Adrenal gland (tissue), 12 donors: ENCODE results near the gene OVOL2. TPM values are rescaled to one million over a fixed set of nuclear protein-coding genes. Genes with fewer than 3 reads are reported as not detected.

ENCODE experiments used
- DNase-seq, 7 donors: peaks; one replicate each; pipeline ENCODE4 v3.0.0-alpha.2; 2019 to 2020
- H3K27ac ChIP-seq, 5 donors: fragments of 200-600 bp; sonication (generic) in 4 of 5; 1 replicate in 3 of 5; 2 replicates in 2 of 5; pipeline versions ENCODE4 v1.5.1 to v1.8.0; 2016 to 2020; ENCODE audit warnings: mild to moderate bottlenecking in 1 of 5
- H3K27me3 ChIP-seq: fragments of 200-600 bp; 2 replicates; pipeline ENCODE4 v1.8.0; 2021
- H3K36me3 ChIP-seq, 2 donors: fragments of 200-600 bp; replicated peaks in 1 of 2; 1 replicate in 1 of 2; 2 replicates in 1 of 2; pipeline versions ENCODE4 v1.5.1 to v1.8.0; 2018 to 2022
- H3K4me1 ChIP-seq, 2 donors: fragments of 200-600 bp; replicated peaks in 1 of 2; 1 replicate in 1 of 2; 2 replicates in 1 of 2; pipeline versions ENCODE4 v1.5.1 to v1.8.0; 2018 to 2021
- H3K4me3 ChIP-seq, 4 donors: fragments of 200-600 bp; sonication (generic) in 3 of 4; one replicate each; pipeline ENCODE4 v1.5.1; 2016 to 2018
- H3K9me3 ChIP-seq, 3 donors: fragments of 200-600 bp; sonication (generic) in 1 of 3; replicated peaks in 1 of 3; 1 replicate in 2 of 3; 2 replicates in 1 of 3; pipeline versions ENCODE4 v1.5.1 to v1.8.0; 2016 to 2021
- POLR2A ChIP-seq, 2 donors: fragments of 450-650 bp; IDR thresholded peaks; one replicate each; pipeline ENCODE4 v1.6.1; 2017; ENCODE audit warnings: antibody characterized with exemption in 2 of 2, mild to moderate bottlenecking in 2 of 2, moderate library complexity in 1 of 2
- WGBS, 4 donors: extraction: QIAGEN DNeasy Blood & Tissue Kit in 2 of 4; methylation state at CpG; one replicate each; pipeline versions ENCODE4 v1.1.5 to v1.1.7; 2013 to 2017; 5-methylcytosine and 5-hydroxymethylcytosine counted together
- intact Hi-C, 2 donors: fragments of 100-400 bp; cut with DNase I; formaldehyde crosslinking; loops; one replicate each; pipeline versions ENCODE4 v1.14.1 to v1.15.0; 2022 to 2023
- polyA plus RNA-seq, 3 donors: library from polyadenylated mRNA; stranded (reverse); fragments of 200-250 nt in 2 of 3; fragments of 350-450 nt in 1 of 3; fragmentation: Illumina TruSeq in 1 of 3; extraction: RNeasy Lipid Tissue Mini Kit (QIAGEN cat#74804) in 1 of 3; gene quantifications; one replicate each; pipeline ENCODE4 v1.2.3, GENCODE V29; 2013 to 2014
- total RNA-seq, 9 donors: library from RNA; depleted of rRNA in 4 of 9; stranded (reverse); fragments of >200 nt in 4 of 9; fragments of 120-200 nt in 1 of 9; fragmentation: NEBNext Ultra II Directional in 1 of 9; extraction: Animal tissue kit (Norgen Biotek cat#: 25700) in 1 of 9; gene quantifications; one replicate each; pipeline versions ENCODE4 v1.1.0 to v1.2.4, GENCODE V29; 2013 to 2023
- TF ChIP-seq, protein P1 (sequence below), 6 experiments: fragments of 450-650 bp in 4 of 6; fragments of 200-600 bp in 2 of 6; sonication (generic) in 1 of 6; IDR thresholded peaks; 1 replicate in 5 of 6; 2 replicates in 1 of 6; pipeline versions ENCODE4 v1.5.1 to v1.8.0; 2016 to 2021; ENCODE audit warnings: antibody characterized with exemption in 6 of 6, mild to moderate bottlenecking in 2 of 6, moderate library complexity in 1 of 6
- donor health status: healthy with polysubstance abuse.
- donor health status: Bipolar disorder and iron deficiency.
- donor health status: DM: yes; HTN: yes; CAD: no.
- donor health status: DM: no; HTN: no; CAD: no.
- donor health status: DM: no; HTN: no; CAD: no.
- donor health status: DM: yes; HTN: yes; CAD: no.

The OVOL2 gene
- total and polyA plus RNA-seq, 12 donors = not detected

DNA sequence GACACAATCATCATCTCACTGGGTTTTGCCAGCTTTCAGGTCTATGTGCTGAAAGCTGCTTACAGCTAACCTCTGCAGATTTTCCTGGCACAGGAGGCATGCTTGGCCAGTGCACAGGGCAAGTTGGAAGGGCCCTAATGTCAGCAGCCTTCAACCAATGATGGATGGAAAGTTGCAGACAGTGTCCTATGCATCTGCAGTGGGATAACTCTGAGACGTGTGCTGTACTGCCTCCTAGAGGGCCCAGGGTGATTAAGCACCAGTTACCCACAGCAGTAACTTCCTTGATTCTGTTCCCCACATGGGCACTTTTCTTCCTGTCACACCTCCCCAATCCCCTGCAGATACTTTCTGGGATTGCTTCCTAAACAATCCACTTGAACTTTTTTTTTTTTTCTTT, 38.6 kb downstream of the OVOL2 start:
- Histone ChIP-seq H3K27me3 (no peaks in the 10 kb centered on the region), H3K36me3 (no peaks in the 10 kb centered on the region), H3K4me3 (no peak overlapping the region), H3K27ac (no peak overlapping the region), H3K4me1 (no peaks in the 10 kb centered on the region), H3K9me3 (no peaks in the 10 kb centered on the region)
- 0 to 27% (median 11%) methylated on average over 1 of the region's 1 CpG for WGBS, 4 donors
- intact Hi-C loops = no loop called here
- DNase-seq = peak in 2 of 7 donors; percentile 16 to 18
- TF ChIP-seq, protein P1, sequence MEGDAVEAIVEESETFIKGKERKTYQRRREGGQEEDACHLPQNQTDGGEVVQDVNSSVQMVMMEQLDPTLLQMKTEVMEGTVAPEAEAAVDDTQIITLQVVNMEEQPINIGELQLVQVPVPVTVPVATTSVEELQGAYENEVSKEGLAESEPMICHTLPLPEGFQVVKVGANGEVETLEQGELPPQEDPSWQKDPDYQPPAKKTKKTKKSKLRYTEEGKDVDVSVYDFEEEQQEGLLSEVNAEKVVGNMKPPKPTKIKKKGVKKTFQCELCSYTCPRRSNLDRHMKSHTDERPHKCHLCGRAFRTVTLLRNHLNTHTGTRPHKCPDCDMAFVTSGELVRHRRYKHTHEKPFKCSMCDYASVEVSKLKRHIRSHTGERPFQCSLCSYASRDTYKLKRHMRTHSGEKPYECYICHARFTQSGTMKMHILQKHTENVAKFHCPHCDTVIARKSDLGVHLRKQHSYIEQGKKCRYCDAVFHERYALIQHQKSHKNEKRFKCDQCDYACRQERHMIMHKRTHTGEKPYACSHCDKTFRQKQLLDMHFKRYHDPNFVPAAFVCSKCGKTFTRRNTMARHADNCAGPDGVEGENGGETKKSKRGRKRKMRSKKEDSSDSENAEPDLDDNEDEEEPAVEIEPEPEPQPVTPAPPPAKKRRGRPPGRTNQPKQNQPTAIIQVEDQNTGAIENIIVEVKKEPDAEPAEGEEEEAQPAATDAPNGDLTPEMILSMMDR (IDR thresholded peaks at IDR 0.05) = peak in 5 of 6 experiments; percentile 15 to 40 (median 32)
- no peak for TF ChIP-seq POLR2A (IDR thresholded peaks at IDR 0.05)

DNA sequence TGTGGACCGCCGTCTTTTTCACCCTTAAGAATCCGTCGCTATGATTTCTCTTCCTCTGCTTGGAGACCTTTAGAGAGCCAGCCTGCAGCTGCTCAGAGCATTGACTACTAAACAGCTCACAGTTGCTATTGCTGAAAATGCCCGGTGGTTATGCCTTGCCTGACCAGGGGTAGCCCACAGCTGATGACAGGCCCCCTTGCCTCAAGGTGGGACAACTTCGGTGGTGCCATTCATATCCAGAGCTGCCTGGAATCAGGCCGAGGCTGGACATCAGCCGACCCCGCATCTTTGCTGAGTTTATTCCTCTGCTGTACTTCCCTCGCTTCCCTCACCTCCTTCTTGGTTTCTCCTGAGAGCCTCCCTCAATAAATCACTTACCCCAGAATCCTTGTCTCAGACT, 39.6 kb downstream of the OVOL2 start:
- Histone ChIP-seq H3K27ac (no peak overlapping the region), H3K4me1 (no peaks in the 10 kb centered on the region), H3K4me3 (no peak overlapping the region), H3K36me3 (no peaks in the 10 kb centered on the region), H3K27me3 (no peaks in the 10 kb centered on the region), H3K9me3 (no peaks in the 10 kb centered on the region)
- TF ChIP-seq, protein P1 (IDR thresholded peaks at IDR 0.05) = no peak
- TF ChIP-seq POLR2A (IDR thresholded peaks at IDR 0.05) = no peak
- DNase-seq = no peak
- intact Hi-C loops = no loop called here
- 76 to 80% (median 79%) methylated on average over 10 of the region's 10 CpGs for WGBS, 4 donors

DNA sequence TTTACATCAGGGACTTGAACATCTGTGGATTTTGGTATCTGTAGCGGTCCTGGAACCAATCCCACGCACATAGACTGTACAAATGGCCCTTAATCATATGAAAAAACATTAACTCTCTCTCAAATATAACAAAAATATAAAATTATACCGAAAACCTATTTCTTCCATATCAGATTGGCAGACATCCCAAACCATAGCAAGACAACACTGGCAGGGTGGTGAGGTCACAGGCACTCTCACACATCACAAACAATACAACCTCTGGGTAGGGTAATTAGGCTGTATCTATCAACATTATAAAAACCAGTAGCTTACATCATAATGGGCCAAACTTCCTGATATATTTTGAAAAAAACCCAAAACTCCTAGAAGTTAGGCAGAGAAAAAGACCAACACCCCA, 40.9 kb downstream of the OVOL2 start:
- WGBS, 4 donors = 53 to 80% (median 67%) methylated on average over 3 of the region's 3 CpGs
- Histone ChIP-seq H3K9me3 (no peaks in the 10 kb centered on the region), H3K4me1 (no peaks in the 10 kb centered on the region), H3K27ac (no peak overlapping the region), H3K4me3 (no peak overlapping the region), H3K36me3 (no peaks in the 10 kb centered on the region), H3K27me3 (no peaks in the 10 kb centered on the region)
- no peak for DNase-seq
- intact Hi-C loops = no loop called here
- no peak for TF ChIP-seq POLR2A (IDR thresholded peaks at IDR 0.05)
- TF ChIP-seq, protein P1 (IDR thresholded peaks at IDR 0.05) = no peak

DNA sequence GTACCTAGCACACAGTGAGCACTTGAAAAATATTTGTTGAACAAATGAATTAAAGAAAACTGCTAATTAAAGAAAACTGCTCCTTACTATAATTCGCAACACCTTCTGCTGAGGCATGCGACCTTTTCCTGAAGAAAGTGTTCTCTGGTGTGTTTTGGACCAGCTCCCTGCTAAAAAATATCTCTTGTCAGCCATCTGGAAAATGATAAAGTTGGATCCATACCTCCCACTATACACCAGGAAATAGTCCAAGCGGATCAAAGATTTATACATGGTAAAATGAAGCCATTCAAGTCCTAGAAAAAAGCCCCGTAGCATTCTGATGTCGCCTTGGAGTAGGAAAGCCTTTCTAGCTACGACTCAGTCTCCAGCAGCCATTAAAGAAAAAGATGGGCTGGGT, 43.3 kb downstream of the OVOL2 start:
- Histone ChIP-seq H3K27me3 (no peaks in the 10 kb centered on the region), H3K27ac (no peak overlapping the region), H3K4me1 (no peaks in the 10 kb centered on the region), H3K9me3 (no peaks in the 10 kb centered on the region), H3K4me3 (no peak overlapping the region), H3K36me3 (no peaks in the 10 kb centered on the region)
- no peak for DNase-seq
- 86 to 97% (median 88%) methylated on average over 6 of the region's 6 CpGs for WGBS, 4 donors
- intact Hi-C loops = no loop called here
- no peak for TF ChIP-seq POLR2A (IDR thresholded peaks at IDR 0.05)
- TF ChIP-seq, protein P1 (IDR thresholded peaks at IDR 0.05) = no peak
